Naive B cell (primary cell): ENCODE data around the gene IL9. TPM values are rescaled to one million over a fixed set of nuclear protein-coding genes. Genes with fewer than 3 reads are reported as not detected.

Source experiments
- ATAC-seq, 2 donors: fragments of 150-1000 bp; cut with Tn5 transposase; 2 replicates each; pipeline ENCODE4 v1.10.0; 2021; ENCODE audit warnings: low read depth in 2 of 2, mild to moderate bottlenecking in 2 of 2, moderate library complexity in 2 of 2
- DNase-seq: peaks from one replicate; pipeline ENCODE4 v3.0.0; 2022
- H3K27ac Mint-ChIP-seq, 6 donors: one replicate each; pipeline ENCODE4 v1.8.0; 2020 to 2022; ENCODE audit warnings: mild to moderate bottlenecking in 6 of 6, mixed read lengths in 6 of 6, moderate library complexity in 5 of 6, inconsistent platforms in 2 of 6
- H3K27me3 Mint-ChIP-seq, 3 donors: one replicate each; pipeline ENCODE4 v1.8.0; 2021 to 2022; ENCODE audit warnings: mixed read lengths in 3 of 3, mild to moderate bottlenecking in 1 of 3
- H3K36me3 Mint-ChIP-seq, 2 donors: one replicate each; pipeline ENCODE4 v1.8.0; 2020 to 2022; ENCODE audit warnings: mixed read lengths in 2 of 2, inconsistent platforms in 1 of 2, mild to moderate bottlenecking in 1 of 2
- H3K4me1 Mint-ChIP-seq, 3 donors: one replicate each; pipeline ENCODE4 v1.8.0; 2020 to 2022; ENCODE audit warnings: mixed read lengths in 3 of 3, inconsistent platforms in 1 of 3, mild to moderate bottlenecking in 1 of 3, moderate library complexity in 1 of 3
- H3K4me3 Mint-ChIP-seq, 8 donors: one replicate each; pipeline ENCODE4 v1.8.0; 2020 to 2022; ENCODE audit warnings: mild to moderate bottlenecking in 8 of 8, mixed read lengths in 8 of 8, moderate library complexity in 8 of 8, inconsistent platforms in 2 of 8
- H3K9me3 Mint-ChIP-seq, 7 donors: one replicate each; pipeline ENCODE4 v1.8.0; 2020 to 2022; ENCODE audit warnings: mixed read lengths in 7 of 7, mild to moderate bottlenecking in 5 of 7, inconsistent platforms in 2 of 7, moderate library complexity in 1 of 7
- polyA plus RNA-seq, 6 donors: library from polyadenylated mRNA; unstranded; fragments of 300-500 nt; fragmentation: Illumina TruSeq; gene quantifications; one replicate each; pipeline ENCODE4 v1.2.3, GENCODE V29; 2021; ENCODE audit warnings: low read depth in 6 of 6

Gene IL9
- polyA plus RNA-seq, 6 donors from 2014 or later = not detected

GRCh38 chr5:135874461-135874860, 21.2 kb downstream of the IL9 start:
- no peaks in the 10 kb centered on the region for H3K36me3 Mint-ChIP-seq
- ATAC-seq (no peak), DNase-seq (no peak)
- H3K4me1 Mint-ChIP-seq = peaks cover 0 to 3% (median 0%) of the 10 kb centered on the region in 3 donors
- H3K27ac Mint-ChIP-seq = peak overlapping the region in 1 of 6 donors; percentile 4
- H3K4me3 Mint-ChIP-seq = no peak overlapping the region
- peaks cover 0 to 1% (median 0%) of the 10 kb centered on the region in 7 donors for H3K9me3 Mint-ChIP-seq
- H3K27me3 Mint-ChIP-seq = peaks cover 9 to 48% (median 11%) of the 10 kb centered on the region in 3 donors

- H3K9me3 Mint-ChIP-seq = peaks cover 0 to 1% (median 0%) of the 10 kb centered on the region in 7 donors
- peak overlapping the region in 1 of 6 donors; percentile 39 for H3K27ac Mint-ChIP-seq
- peaks cover 7 to 42% (median 11%) of the 10 kb centered on the region in 3 donors for H3K27me3 Mint-ChIP-seq
- no peak for DNase-seq
- no peak for ATAC-seq
- peaks cover 0 to 3% (median 0%) of the 10 kb centered on the region in 3 donors for H3K4me1 Mint-ChIP-seq
- no peaks in the 10 kb centered on the region for H3K36me3 Mint-ChIP-seq
- no peak overlapping the region for H3K4me3 Mint-ChIP-seq
Observed at GRCh38 chr5:135873831-135874230, 21.8 kb downstream of the IL9 start.

GRCh38 chr5:135871268-135871915, 24.2 kb downstream of the IL9 start:
- ATAC-seq = no peak
- DNase-seq = no peak
- Mint-ChIP-seq H3K4me3 (no peak overlapping the region), H3K4me1 (no peaks in the 10 kb centered on the region), H3K36me3 (no peaks in the 10 kb centered on the region), H3K27me3 (peaks cover 4 to 27% (median 18%) of the 10 kb centered on the region in 3 donors), H3K27ac (no peak overlapping the region), H3K9me3 (peaks cover 0 to 1% (median 0%) of the 10 kb centered on the region in 7 donors)

GRCh38 chr5:135869935-135870334, 25.7 kb downstream of the IL9 start:
- H3K27ac Mint-ChIP-seq = no peak overlapping the region
- no peak for ATAC-seq

GRCh38 chr5:135869276-135869675, 26.4 kb downstream of the IL9 start:
- no peaks in the 10 kb centered on the region for H3K4me1 Mint-ChIP-seq
- no peak overlapping the region for H3K27ac Mint-ChIP-seq
- H3K9me3 Mint-ChIP-seq = peaks cover 0 to 1% (median 0%) of the 10 kb centered on the region in 7 donors
- no peak for DNase-seq
- H3K4me3 Mint-ChIP-seq = no peak overlapping the region
- H3K27me3 Mint-ChIP-seq = peaks cover 0 to 22% (median 19%) of the 10 kb centered on the region in 3 donors
- ATAC-seq = no peak
- H3K36me3 Mint-ChIP-seq = no peaks in the 10 kb centered on the region

More at GRCh38 chr5:135869935-135870334, 25.7 kb downstream of the IL9 start:
- Mint-ChIP-seq H3K4me3 (no peak overlapping the region), H3K36me3 (no peaks in the 10 kb centered on the region), H3K9me3 (peaks cover 0 to 1% (median 0%) of the 10 kb centered on the region in 7 donors), H3K27me3 (peaks cover 0 to 22% (median 19%) of the 10 kb centered on the region in 3 donors), H3K4me1 (no peaks in the 10 kb centered on the region)
- DNase-seq = no peak

GRCh38 chr5:135868681-135869080, 27.0 kb downstream of the IL9 start:
- H3K4me1 Mint-ChIP-seq = no peaks in the 10 kb centered on the region

GRCh38 chr5:135867599-135867998, 28.0 kb downstream of the IL9 start:
- DNase-seq (no peak), ATAC-seq (no peak)
- Mint-ChIP-seq H3K27me3 (peaks cover 2 to 26% (median 21%) of the 10 kb centered on the region in 3 donors), H3K4me1 (no peaks in the 10 kb centered on the region), H3K27ac (no peak overlapping the region), H3K36me3 (no peaks in the 10 kb centered on the region), H3K9me3 (peaks cover 0 to 5% (median 0%) of the 10 kb centered on the region in 7 donors), H3K4me3 (no peak overlapping the region)

More at GRCh38 chr5:135868681-135869080, 27.0 kb downstream of the IL9 start:
- DNase-seq (no peak), ATAC-seq (no peak)
- no peak overlapping the region for H3K4me3 Mint-ChIP-seq
- peaks cover 0 to 24% (median 22%) of the 10 kb centered on the region in 3 donors for H3K27me3 Mint-ChIP-seq
- no peaks in the 10 kb centered on the region for H3K36me3 Mint-ChIP-seq
- H3K27ac Mint-ChIP-seq = no peak overlapping the region
- H3K9me3 Mint-ChIP-seq = peaks cover 0 to 2% (median 0%) of the 10 kb centered on the region in 7 donors

GRCh38 chr5:135866016-135866415, 29.6 kb downstream of the IL9 start:
- Mint-ChIP-seq H3K4me1 (no peaks in the 10 kb centered on the region), H3K4me3 (no peak overlapping the region), H3K27me3 (peaks cover 7 to 25% (median 21%) of the 10 kb centered on the region in 3 donors), H3K9me3 (peaks cover 0 to 5% (median 0%) of the 10 kb centered on the region in 7 donors), H3K36me3 (no peaks in the 10 kb centered on the region), H3K27ac (no peak overlapping the region)
- ATAC-seq = no peak
- DNase-seq = no peak

- no peaks in the 10 kb centered on the region for H3K4me1 Mint-ChIP-seq
- H3K9me3 Mint-ChIP-seq = peaks cover 0 to 5% (median 0%) of the 10 kb centered on the region in 7 donors
- H3K27ac Mint-ChIP-seq = no peak overlapping the region
- H3K27me3 Mint-ChIP-seq = peaks cover 7 to 21% (median 17%) of the 10 kb centered on the region in 3 donors
- no peak overlapping the region for H3K4me3 Mint-ChIP-seq
- no peaks in the 10 kb centered on the region for H3K36me3 Mint-ChIP-seq
- ATAC-seq (no peak), DNase-seq (no peak)
Observed at GRCh38 chr5:135864503-135865435, 30.9 kb downstream of the IL9 start.

- no peaks in the 10 kb centered on the region for H3K36me3 Mint-ChIP-seq
- no peak for ATAC-seq
- peaks cover 0 to 5% (median 0%) of the 10 kb centered on the region in 7 donors for H3K9me3 Mint-ChIP-seq
- no peak for DNase-seq
- no peak overlapping the region for H3K27ac Mint-ChIP-seq
- H3K4me1 Mint-ChIP-seq = no peaks in the 10 kb centered on the region
- no peak overlapping the region for H3K4me3 Mint-ChIP-seq
- H3K27me3 Mint-ChIP-seq = peaks cover 7 to 17% (median 14%) of the 10 kb centered on the region in 3 donors
Observed at GRCh38 chr5:135862744-135863143, 32.9 kb downstream of the IL9 start.

GRCh38 chr5:135862086-135862485, 33.6 kb downstream of the IL9 start:
- Mint-ChIP-seq H3K9me3 (peaks cover 0 to 5% (median 0%) of the 10 kb centered on the region in 7 donors), H3K36me3 (no peaks in the 10 kb centered on the region), H3K27me3 (peaks cover 7 to 23% (median 13%) of the 10 kb centered on the region in 3 donors), H3K4me3 (no peak overlapping the region), H3K4me1 (no peaks in the 10 kb centered on the region), H3K27ac (no peak overlapping the region)
- DNase-seq (no peak), ATAC-seq (no peak)

- no peak overlapping the region for H3K4me3 Mint-ChIP-seq
- H3K27me3 Mint-ChIP-seq = peaks cover 9 to 25% (median 13%) of the 10 kb centered on the region in 3 donors
- DNase-seq (no peak), ATAC-seq (no peak)
- no peaks in the 10 kb centered on the region for H3K36me3 Mint-ChIP-seq
- no peaks in the 10 kb centered on the region for H3K4me1 Mint-ChIP-seq
- peaks cover 0 to 5% (median 0%) of the 10 kb centered on the region in 7 donors for H3K9me3 Mint-ChIP-seq
- H3K27ac Mint-ChIP-seq = no peak overlapping the region
Observed at GRCh38 chr5:135861641-135862040, 34.0 kb downstream of the IL9 start.

GRCh38 chr5:135859641-135860040, 36.0 kb downstream of the IL9 start:
- no peaks in the 10 kb centered on the region for H3K4me1 Mint-ChIP-seq
- DNase-seq (no peak), ATAC-seq (no peak)
- H3K36me3 Mint-ChIP-seq = no peaks in the 10 kb centered on the region
- H3K4me3 Mint-ChIP-seq = no peak overlapping the region
- no peak overlapping the region for H3K27ac Mint-ChIP-seq
- H3K27me3 Mint-ChIP-seq = peaks cover 9 to 35% (median 20%) of the 10 kb centered on the region in 3 donors
- H3K9me3 Mint-ChIP-seq = peaks cover 0 to 9% (median 1%) of the 10 kb centered on the region in 7 donors
